HPDE6-E6E7 (cell line): ENCODE measurements around the gene TP53TG3E.
"Not testable (repeated sequence)": the region's sequence is repeated elsewhere in the genome, so short reads cannot be mapped to it uniquely, and the experiment has no call there.

Source experiments
- DNase-seq: peaks from one replicate; pipeline ENCODE4 v3.0.0; 2011; ENCODE audit warnings: missing footprints; ENCODE audit errors: extremely low spot score

The TP53TG3E gene, protein sequence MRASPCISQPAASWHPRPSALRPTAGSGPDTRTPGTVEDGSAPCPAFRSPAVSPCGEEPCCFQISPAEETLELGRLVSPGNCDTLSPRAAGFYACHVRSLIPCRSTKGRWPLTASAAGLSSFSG

DNA sequence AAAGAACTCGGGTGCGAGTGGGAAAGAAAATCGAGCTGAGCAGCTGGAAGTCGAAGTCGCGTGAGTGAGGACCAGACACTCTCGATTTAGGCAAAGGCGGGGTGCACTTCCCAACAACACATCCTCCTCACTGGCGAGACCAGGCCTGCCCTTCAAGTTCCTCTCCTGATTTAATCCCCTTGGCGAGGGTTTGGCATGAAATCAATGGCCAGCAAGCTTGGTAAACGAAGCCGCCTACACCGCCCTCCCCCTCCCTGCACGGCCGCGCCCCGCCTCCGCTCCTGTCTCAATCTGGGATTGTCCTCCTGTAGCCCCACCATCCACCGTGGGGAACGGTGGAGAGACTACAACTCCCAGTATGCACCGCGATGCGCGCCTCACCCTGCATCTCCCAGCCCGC lies at the start of gene TP53TG3E:
TSS of gene TP53TG3E (plus strand) at position 301 of the 400 bp plus-strand sequence. CDS start at position 369, 68 bp downstream.
- not testable (repeated sequence) for DNase-seq

DNA sequence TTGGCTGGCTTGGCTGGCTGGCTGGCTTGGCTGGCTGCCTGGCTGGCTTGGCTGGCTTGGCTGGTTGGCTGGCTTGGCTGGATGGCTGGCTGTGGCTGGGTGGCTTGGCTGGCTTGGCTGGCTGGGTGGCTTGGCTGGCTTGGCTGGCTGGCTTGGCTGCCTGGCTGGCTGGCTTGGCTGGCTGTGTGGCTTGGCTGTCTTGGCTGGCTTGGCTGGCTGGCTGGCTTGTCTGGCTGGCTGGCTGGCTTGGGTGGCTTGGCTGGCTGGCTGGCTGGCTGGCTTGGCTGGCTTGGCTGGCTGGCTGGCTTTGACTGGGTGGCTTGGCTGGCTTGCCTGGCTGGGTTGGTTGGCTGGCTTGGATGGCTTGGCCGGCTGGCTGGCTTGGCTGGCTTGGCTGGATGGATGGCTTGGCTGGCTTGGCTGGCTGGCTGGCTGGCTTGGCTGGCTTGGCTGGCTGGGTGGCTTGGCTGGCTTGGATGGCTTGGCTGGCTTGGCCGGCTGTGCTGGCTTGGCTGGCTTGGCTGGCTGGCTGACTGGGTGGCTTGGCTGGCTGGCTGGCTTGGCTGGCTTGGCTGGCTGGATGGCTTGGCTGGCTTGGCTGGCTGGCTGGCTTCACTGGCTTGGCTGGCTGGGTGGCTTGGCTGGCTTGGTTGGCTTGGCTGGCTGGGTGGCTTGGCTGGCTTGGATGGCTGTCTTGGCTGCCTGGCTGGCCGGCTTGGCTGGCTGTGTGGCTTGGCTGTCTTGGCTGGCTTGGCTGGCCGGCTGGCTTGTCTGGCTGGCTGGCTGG lies 32.3 kb downstream of the TP53TG3E start:
- DNase-seq: not testable (repeated sequence)

DNA sequence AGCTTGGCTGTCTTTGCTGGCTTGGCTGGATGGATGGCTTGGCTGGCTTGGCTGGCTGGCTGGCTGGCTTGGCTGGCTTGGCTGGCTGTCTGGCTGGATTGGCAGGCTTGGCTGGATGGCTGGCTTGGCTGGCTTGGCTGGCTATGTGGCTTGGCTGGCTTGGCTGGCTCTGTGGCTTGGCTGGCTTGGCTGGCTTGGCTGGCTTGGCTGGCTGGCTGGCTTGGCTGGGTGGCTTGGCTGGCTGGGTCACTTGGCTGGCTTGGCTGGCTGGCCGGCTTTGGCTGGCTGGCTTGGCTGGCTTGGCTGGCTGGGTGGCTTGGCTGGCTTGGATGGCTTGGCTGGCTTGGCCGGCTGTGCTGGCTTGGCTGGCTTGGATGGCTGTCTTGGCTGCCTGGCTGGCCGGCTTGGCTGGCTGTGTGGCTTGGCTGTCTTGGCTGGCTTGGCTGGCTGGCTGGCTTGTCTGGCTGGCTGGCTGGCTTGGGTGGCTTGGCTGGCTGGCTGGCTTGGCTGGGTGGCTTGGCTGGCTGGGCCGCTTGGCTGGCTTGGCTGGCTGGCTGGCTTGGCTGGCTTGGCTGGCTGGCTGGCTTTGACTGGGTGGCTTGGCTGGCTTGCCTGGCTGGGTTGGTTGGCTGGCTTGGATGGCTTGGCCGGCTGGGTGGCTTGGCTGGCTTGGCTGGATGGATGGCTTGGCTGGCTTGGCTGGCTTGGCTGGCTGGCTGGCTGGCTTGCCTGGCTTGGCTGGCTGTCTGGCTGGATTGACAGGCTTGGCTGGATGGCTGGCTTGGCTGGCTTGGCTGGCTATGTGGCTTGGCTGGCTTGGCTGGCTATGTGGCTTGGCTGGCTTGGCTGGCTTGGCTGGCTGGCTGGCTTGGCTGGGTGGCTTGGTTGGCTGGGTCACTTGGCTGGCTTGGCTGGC lies 33.8 kb downstream of the TP53TG3E start:
- not testable (repeated sequence) for DNase-seq

DNA sequence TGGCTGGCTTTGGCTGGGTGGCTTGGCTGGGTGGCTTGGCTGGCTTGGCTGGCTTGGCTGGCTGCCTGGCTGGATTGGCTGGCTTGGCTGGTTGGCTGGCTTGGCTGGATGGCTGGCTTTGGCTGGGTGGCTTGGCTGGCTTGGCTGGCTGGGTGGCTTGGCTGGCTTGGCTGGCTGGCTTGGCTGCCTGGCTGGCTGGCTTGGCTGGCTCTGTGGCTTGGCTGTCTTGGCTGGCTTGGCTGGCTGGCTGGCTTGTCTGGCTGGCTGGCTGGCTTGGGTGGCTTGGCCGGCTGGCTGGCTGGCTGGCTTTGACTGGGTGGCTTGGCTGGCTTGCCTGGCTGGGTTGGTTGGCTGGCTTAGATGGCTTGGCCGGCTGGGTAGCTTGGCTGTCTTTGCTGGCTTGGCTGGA lies 34.4 kb downstream of the TP53TG3E start:
- not testable (repeated sequence) for DNase-seq

- DNase-seq: not testable (repeated sequence)
Measured at GRCh38 chr16:33339093-33340061, 35.3 kb downstream of the TP53TG3E start.
